Fibroblast of skin of abdomen (primary cell): ENCODE measurements around the gene CIBAR2.

Experiments used
- DNase-seq: peaks from one replicate; pipeline ENCODE4 v3.0.0-alpha.2; 2013

Gene CIBAR2

DNA sequence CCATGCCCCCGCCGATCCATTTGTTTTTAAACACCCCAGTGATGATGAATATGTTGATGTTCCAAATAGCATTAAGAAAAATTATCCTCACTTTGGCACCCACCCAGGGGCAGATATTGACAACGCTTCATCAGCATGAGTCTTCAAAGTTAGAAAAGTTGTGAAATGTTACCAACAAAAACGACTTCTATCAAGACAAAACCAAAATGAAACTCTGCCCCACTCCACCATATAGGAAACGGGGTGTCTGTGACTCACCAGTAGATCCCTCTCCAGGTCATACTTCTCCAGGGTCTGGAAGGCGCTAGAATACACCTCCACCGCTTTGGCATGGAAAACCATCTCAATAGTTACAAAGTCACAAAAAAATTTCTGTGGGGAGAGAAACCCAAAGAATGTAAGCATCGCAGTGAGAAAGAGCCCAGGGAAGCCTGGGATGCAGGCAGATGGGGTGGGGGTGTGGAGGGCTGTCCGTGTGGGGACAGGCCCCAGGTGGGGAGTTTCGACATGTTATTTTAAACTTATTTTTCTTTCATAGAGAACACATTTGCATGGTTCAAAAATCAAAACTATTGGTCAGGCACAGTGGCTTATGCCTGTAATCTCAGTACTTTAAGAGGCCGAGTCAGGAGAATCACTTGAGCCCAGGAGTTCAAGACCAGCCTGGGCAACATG, 10.2 kb downstream of the CIBAR2 start:
- DNase-seq, result peak; percentile 60

DNA sequence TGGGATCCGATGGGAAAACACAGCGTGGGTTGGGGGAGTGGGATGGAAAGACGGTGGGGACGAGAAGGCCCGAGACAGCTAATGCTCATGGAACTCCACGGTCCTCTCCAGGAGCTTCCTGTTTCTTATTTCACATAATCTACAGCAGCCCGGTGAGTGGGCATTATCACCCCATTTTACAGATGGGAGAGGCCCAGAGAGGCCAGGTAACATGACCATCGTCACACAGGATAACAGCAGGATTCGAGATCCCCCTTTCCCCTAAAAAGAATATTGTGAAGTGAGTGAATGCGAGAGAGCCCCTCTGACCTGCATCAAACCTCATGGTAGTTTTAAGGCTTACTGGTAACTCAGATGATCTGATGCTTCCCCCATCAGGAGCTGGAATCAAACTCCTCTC, 12.0 kb downstream of the CIBAR2 start:
- DNase-seq, result no peak

DNA sequence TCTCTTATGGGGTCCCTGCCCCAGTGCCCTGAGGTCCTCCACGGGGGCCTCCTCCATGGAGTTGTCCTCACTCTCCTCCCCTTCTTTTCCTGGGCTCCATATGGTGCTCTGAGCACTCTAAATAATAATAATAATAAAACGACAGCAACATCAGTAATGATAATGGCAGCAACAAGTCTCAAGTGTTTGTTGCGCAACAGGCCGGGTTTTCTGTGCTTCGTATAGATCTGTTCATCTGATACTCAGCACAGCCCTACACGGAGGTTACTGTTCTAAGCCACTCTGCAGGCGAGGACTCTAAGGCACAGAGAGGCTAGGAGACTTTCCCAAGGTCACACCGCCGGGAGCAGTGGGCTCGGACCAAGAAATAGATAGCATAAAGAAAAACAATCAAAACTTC, 13.7 kb downstream of the CIBAR2 start:
- no peak for DNase-seq

- DNase-seq, result no peak
Measured at GRCh38 chr16:85096921-85097320, 15.4 kb downstream of the CIBAR2 start.

DNA sequence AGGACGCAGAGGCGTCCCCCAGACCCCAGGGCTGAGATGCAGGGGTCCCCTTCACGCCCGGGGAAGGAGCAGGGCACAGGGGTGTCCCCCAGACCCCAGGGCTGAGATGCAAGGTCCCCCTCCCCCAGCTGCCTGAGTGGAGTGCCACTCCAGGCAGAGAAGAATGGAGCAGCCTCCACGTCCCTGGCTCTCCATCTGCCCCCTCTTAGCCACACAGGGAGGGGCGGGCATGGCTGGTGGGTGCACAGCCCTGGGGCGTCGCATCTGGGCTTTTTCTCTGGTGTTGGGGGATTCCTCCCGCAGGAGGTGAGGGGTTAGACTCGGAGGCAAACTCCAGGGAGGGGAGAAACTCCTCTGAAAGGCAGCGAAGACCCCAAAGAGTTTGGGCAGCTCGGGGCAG, 17.5 kb downstream of the CIBAR2 start:
- no peak for DNase-seq

GRCh38 chr16:85094176-85094805, 18.0 kb downstream of the CIBAR2 start:
- DNase-seq, result no peak

DNA sequence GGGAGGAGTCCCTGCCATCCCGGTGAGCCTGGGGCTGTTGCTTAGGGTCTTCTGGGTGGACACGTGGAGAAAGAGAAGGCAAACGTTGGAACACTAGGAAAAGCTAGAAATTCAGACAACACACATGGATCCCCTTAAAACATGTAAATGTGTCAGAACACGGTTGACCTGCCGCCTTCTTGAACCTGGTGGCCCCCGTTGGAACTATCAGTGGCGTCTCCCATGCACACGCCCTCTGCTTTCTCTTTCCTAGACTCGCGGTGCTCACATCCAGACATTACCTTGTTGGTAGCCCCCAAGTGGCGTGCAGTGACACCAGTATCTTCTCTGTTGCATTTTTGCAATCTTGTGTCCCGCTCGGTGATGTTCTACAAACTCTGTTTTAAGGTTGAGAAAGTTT, 18.6 kb downstream of the CIBAR2 start:
- DNase-seq, result no peak

DNA sequence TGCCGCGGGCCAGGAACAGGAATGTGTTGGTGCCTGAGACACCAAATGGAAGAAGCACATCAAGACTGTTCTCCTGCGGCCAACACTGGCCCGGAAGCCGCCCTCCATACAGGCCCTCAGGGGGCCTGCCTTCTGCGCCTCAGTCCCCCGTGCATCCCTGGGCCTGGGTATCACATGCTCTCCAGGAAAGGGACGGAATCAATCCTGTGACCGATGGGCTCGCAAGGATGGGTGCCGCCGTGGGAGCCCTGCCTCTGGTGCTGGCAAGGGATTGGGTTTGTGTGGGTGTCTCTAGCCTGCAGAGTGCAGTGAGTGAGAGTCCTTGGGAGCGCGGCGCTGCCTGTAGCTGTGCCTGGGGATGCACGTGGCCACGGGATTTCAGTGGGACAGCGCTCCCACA, 19.4 kb downstream of the CIBAR2 start:
- DNase-seq, result no peak

DNA sequence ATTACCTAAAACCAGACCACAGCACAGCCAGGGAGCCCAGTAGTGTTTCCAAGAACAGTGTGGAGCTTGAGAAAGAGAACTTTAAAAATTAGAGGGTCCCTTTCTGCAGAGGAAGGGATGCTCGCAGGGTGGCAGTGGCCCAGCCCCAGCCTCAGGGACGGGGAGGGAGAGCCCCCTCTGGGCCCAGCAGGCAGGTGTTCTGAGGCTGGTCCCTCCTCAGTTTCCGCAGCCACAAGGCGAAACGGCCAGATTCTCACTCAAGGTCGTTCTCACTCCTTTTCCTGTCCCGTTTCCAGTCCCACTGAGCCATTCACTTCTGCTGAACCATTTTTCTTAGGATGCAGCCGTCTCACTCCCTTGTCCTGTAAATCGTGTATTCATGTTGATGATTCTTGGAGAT, 20.0 kb downstream of the CIBAR2 start:
- no peak for DNase-seq

- no peak for DNase-seq
Measured at GRCh38 chr16:85091522-85091910, 20.8 kb downstream of the CIBAR2 start.

- peak; percentile 40 for DNase-seq
Measured at GRCh38 chr16:85090873-85091521, 21.3 kb downstream of the CIBAR2 start.

- DNase-seq, result peak; percentile 37
Measured at GRCh38 chr16:85090181-85090580, 22.1 kb downstream of the CIBAR2 start.

- DNase-seq, result peak; percentile 28
Measured at GRCh38 chr16:85089525-85089924, 22.7 kb downstream of the CIBAR2 start.

DNA sequence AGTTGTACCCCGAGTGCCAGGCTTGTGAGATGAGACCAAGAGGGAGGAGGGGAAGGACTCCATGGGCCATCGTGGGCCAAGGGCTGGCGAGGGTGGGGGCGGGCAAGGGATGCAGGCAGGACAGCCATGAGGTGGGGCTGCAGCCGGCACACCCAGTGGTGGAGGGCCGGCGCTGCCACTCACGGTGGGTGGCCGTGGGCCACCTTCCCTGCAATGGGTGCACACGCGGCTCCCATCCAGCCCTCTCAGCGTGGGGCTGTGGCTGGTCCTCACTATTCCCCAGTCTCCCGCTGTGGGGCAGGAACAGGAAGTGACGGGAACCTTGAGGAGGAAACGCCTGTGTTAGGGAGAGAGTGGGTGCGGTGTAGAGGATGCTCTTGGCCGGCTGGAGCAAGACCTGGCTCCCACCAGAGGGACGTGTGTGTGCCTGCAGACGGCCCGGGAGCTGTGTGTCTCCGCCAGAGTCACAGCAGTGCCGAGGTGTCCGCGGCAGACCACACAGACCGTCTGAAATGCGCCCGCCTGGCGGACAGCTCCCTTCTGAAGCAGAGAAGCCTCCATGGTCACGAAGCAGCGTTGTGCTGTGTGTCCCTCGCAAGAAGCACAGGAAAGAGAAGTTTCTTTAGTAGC, 23.6 kb downstream of the CIBAR2 start:
- DNase-seq, result no peak

GRCh38 chr16:85087899-85088569, 24.2 kb downstream of the CIBAR2 start:
- DNase-seq, result no peak

- peak; percentile 32 for DNase-seq
Measured at GRCh38 chr16:85086347-85087291, 25.7 kb downstream of the CIBAR2 start.

GRCh38 chr16:85085721-85086120, 26.6 kb downstream of the CIBAR2 start:
- no peak for DNase-seq

- DNase-seq, result no peak
Measured at GRCh38 chr16:85084841-85085510, 27.3 kb downstream of the CIBAR2 start.

- DNase-seq, result no peak
Measured at GRCh38 chr16:85083051-85083639, 29.1 kb downstream of the CIBAR2 start.

GRCh38 chr16:85082173-85083050, 29.9 kb downstream of the CIBAR2 start:
- no peak for DNase-seq
